Measurements from ENCODE around the gene GPS1.
"Not testable (repeated sequence)": the region's sequence is repeated elsewhere in the genome, so short reads cannot be mapped to it uniquely, and the experiment has no call there.

Gene GPS1

GRCh38 chr17:82029990-82030469 lies 21.7 kb upstream of the GPS1 start:
- no peak for DNase-seq

DNA sequence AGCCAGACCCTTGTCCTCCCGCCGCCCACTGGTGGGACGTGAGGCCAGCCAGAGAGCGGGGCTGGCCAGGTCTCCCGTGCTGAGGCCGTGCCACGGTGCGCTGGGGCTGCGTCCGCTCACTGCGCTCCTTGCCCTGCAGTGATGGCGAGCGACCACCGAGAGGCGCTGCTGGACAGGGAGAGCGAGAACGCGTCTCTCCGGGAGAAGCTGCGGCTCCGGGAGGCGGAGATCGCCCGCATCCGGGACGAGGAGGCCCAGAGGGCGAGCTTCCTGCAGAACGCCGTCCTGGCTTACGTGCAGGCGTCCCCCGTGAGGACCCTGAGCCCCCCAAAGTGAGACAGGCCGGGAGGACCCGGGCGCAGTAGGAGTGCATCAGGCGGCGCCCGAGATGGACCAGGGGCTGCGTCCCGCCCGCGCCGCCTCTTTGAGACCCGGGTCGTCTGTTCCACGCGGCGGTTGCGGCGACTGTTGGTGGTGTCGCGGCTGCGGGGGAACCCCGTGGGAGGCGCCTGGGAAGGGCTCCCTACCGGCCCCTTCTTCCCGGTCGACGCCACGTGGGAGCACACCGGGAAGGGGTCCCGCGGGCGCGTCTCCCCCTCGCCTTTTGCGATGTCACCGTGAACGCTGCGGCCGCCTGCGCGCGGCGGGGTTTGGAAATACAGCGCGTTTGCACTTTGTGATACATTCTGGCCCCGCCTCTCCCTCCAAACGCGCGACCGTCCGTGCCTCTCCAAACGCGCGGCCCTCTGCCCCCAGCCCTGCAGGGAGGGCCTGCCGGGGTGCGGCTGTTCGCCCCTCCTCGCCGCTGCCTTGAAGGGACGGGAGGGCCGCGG lies 21.0 kb upstream of the GPS1 start:
- DNase-seq: peak; percentile 74

GRCh38 chr17:82031303-82031884 lies 20.3 kb upstream of the GPS1 start, which contains the start of gene RAC3:
Gene RAC3, plus strand, starts transcription at chr17:82031678. Its CDS starts 84 bp downstream, at chr17:82031762.
- peak; percentile 71 for DNase-seq

DNA sequence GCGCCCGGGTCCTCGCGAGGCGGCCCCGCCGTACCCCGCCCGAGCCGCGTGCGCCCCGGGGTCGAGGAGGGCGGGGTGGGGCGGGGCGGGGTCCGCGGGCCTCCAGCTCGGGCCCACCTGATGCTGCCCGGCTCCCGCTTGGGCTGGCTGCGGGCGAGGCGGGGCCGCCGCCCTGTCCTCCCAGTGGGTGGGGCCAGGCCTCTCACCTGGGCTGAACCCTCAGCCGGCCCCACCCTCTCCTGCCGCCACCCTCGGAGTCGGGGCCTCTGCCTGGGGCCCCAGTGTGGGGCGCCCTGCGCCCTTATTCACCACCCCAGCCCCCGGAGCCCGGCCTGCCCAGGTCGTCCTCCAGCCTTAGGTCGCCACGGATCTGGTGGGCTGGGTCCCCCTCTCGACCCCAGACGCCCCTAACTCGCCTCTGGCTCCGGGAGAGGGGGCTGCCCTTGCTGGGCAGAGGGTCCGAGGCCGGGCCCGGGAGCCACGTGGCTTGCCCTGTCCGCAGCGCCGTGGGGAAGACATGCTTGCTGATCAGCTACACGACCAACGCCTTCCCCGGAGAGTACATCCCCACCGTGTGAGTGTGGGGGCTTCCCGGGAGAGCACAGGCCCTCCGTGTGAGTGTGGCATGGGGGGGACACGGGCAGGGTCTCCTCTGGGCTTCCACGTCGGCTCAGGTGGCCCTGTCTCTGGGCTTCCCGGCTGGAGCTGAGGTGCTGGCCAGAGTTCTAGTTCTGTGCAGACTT lies 19.6 kb upstream of the GPS1 start:
- DNase-seq: peak; percentile 39

DNA sequence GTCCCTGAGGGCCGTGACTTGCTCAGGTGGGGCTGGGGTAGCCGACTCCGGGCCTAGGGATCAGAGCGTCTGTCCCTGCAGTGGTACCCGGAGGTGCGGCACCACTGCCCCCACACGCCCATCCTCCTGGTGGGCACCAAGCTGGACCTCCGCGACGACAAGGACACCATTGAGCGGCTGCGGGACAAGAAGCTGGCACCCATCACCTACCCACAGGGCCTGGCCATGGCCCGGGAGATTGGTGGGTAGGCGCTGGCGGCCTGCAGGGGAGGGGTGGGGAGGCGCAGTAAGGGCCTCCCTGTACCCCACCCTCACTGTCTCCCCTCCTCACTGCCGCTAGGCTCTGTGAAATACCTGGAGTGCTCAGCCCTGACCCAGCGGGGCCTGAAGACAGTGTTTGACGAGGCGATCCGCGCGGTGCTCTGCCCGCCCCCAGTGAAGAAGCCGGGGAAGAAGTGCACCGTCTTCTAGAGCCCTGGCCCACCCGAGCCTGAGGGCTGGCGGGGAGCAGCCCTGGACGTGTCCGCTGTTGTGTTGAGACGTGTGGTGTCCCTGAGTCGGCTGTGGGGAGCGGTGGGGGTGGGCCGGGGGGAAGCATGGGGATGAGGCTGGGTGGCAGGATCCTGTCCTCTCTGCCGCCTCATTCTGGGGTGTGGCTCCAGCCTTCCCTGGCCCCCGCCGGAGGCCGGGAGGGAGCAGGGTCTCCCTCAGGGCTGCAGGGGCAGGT lies 18.2 kb upstream of the GPS1 start:
- DNase-seq: no peak

GRCh38 chr17:82034371-82035011 lies 17.2 kb upstream of the GPS1 start:
- DNase-seq: no peak

GRCh38 chr17:82035488-82035887 lies 16.2 kb upstream of the GPS1 start:
- no peak for DNase-seq

- DNase-seq: no peak
Measured at GRCh38 chr17:82035956-82036633, 15.6 kb upstream of the GPS1 start.

- no peak for DNase-seq
Measured at GRCh38 chr17:82036634-82037091, 15.0 kb upstream of the GPS1 start.

GRCh38 chr17:82037092-82037888 lies 14.4 kb upstream of the GPS1 start, which contains the start of gene DCXR:
Gene DCXR, minus strand, starts transcription at chr17:82037697. Its CDS starts 15 bp downstream, at chr17:82037682.
- peak; percentile 90 for DNase-seq

GRCh38 chr17:82037889-82038195 lies 13.9 kb upstream of the GPS1 start:
- DNase-seq: no peak

GRCh38 chr17:82038796-82039409 lies 12.8 kb upstream of the GPS1 start:
- not testable (repeated sequence) for DNase-seq

- no peak for DNase-seq
Measured at GRCh38 chr17:82039695-82040299, 11.9 kb upstream of the GPS1 start.

DNA sequence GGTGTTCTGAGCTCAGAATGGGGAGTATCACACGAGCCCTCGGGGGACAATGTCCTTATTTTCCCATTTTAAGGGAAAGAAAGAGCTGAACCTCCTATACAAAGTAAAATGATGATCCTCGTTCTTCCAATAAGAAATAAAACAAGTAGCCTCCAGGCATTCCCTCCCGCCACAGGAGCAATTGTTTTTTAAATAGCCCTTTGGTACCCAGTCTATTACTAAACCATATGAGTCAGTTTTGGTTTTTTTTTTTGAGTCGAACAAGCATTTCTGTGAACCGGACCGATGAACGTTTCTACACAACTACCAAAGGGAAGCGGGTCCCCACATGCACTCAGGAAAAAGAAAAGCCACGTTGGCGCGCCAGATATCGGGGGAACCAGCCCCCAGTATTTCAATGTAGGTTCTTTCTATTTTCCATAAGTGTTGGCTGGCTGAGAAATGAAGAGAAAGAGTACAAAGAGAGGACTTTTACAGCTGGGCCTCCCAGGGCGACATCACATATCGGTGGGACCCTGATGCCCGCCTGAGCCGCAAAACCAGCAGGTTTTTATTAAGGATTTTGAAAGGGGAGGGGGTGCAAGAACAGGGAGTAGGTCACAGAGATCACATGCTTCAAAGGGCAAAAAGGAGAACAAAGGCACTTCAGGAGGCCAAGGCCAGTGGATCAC lies 10.4 kb upstream of the GPS1 start:
- no peak for DNase-seq

- no peak for DNase-seq
Measured at GRCh38 chr17:82042649-82043048, 9.0 kb upstream of the GPS1 start.

DNA sequence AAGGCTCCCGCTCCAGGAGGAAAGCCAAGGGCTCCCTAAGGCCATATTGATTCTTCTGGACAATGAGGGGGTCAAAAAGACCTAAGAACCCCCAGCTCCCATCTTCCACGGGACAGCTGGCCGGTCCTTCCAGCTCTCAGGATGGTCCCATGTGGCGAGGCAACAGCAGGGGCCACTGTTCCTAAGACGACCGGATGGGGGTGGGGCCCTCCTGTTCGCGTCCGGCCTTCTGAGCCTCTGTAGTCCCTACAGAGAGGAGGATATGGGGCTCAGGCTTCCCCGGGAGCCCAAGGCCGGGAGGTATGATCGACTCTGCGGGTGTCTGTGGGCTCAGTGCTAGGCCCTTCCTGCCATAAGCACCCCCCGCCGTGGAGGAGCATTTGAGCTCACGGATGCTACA lies 8.2 kb upstream of the GPS1 start:
- no peak for DNase-seq

DNA sequence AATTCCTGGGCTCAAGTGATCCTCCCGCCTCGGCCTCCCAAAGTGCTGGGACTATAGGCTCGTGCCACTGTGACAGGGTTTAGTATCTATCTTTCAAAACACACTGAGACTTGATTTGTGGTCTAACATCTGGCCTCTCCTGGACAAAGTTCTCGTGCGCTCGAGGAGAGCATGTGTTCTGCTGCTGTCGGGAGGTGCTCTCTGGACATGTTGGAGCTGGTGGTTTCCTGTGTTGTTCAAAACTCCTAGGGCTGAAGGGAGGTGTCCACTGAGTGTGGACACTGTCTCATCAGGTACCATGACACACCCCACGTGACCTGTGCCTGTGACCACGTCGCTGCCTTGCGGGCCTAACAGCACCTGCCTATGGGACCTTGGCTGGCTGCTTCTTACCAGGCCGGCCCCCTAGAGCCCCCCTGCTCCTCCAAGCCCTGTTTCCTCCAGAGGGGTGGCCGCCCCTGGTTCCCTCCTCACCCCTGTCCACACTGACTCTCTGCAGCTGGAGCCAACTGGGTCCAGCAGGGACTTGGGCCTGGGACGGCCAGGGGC lies 5.7 kb upstream of the GPS1 start:
- DNase-seq: no peak

- DNase-seq: no peak
Measured at GRCh38 chr17:82046903-82047302, 4.8 kb upstream of the GPS1 start.

DNA sequence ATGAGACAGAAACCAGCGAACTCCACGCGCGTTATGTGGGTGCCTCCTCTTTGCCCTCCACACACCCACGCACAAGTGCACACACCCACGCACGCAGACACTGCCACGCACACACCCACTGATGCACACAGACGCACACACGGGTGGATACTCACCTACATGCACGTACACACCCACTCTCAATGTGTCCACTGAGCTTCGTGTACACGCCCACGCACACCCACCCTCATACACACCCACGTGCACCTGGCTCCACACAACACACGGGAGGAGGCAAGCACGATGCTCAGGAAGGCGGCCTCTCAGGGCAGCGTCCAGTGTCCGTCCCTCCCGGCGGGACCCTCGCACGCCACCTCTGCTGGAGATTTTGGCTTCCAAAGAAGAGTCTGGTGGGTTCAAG lies 4.3 kb upstream of the GPS1 start:
- no peak for DNase-seq

Data from NCI-H2171 treated with DMSO at 0.1 percent for 48 hours (cell line).